SU-DHL-6 (cell line): ENCODE data around the gene RAET1G.
A peak's percentile ranks its signal among the peaks of the same experiment; 100 is the strongest.
"Not testable (repeated sequence)": the region's sequence is repeated elsewhere in the genome, so short reads cannot be mapped to it uniquely, and the experiment has no call there.

ENCODE experiments used
- H2AFZ ChIP-seq: fragments of 200-600 bp; sonication (generic); 2 replicates; pipeline ENCODE4 v1.6.1; 2014; ENCODE audit warnings: low read depth, mild to moderate bottlenecking, moderate library complexity, mixed read lengths, antibody characterized with exemption, low read length; ENCODE audit not compliant: severe bottlenecking
- H3F3A ChIP-seq: fragments of 200-600 bp; shearing (Covaris generic); 2 replicates; pipeline ENCODE4 v1.6.0; 2016; ENCODE audit warnings: antibody characterized with exemption, mild to moderate bottlenecking; ENCODE audit not compliant: insufficient read depth
- H3K27ac ChIP-seq: fragments of 200-600 bp; sonication (generic); 2 replicates; pipeline ENCODE4 v1.5.1; 2016; ENCODE audit warnings: low read depth, mild to moderate bottlenecking, low read length, moderate library complexity, mixed read lengths
- H3K27me3 ChIP-seq: fragments of 200-600 bp; sonication (generic), shearing (Covaris generic); 2 replicates; pipeline ENCODE4 v1.6.0; 2014; ENCODE audit warnings: mild to moderate bottlenecking, low read length
- H3K36me3 ChIP-seq: fragments of 200-600 bp; sonication (generic); 2 replicates; pipeline ENCODE4 v1.6.1; 2014; ENCODE audit warnings: mild to moderate bottlenecking, low read length, mixed read lengths
- H3K4me2 ChIP-seq: fragments of 300-600, 200-600 bp; shearing (Covaris generic), sonication (generic); 2 replicates; pipeline ENCODE4 v1.6.0; 2014; ENCODE audit warnings: low read length, low read depth, mild to moderate bottlenecking; ENCODE audit not compliant: poor library complexity, severe bottlenecking
- H3K4me3 ChIP-seq: fragments of 200-600 bp; sonication (generic); 2 replicates; pipeline ENCODE4 v1.5.1; 2014; ENCODE audit warnings: antibody characterized with exemption, low read length, mild to moderate bottlenecking, mixed read lengths; ENCODE audit not compliant: insufficient read depth, poor library complexity, severe bottlenecking
- H3K79me2 ChIP-seq: fragments of 200-600 bp; sonication (generic); 2 replicates; pipeline ENCODE4 v1.6.1; 2014; ENCODE audit warnings: mild to moderate bottlenecking, low read length, moderate library complexity; ENCODE audit not compliant: insufficient read depth
- H3K9ac ChIP-seq: fragments of 200-600 bp; sonication (generic); 2 replicates; pipeline ENCODE4 v1.7.0; 2014; ENCODE audit warnings: mild to moderate bottlenecking, low read length
- H3K9me2 ChIP-seq: fragments of 200-600 bp; sonication (generic); replicated peaks from 2 replicates; pipeline ENCODE4 v1.6.1; 2014; ENCODE audit warnings: low read length; ENCODE audit not compliant: insufficient read depth
- H3K9me3 ChIP-seq: fragments of 200-600 bp; sonication (generic); 2 replicates; pipeline ENCODE4 v1.6.1; 2014; ENCODE audit warnings: low read length, mixed read lengths; ENCODE audit not compliant: insufficient read depth
- H4K20me1 ChIP-seq: fragments of 200-600 bp; sonication (generic); 2 replicates; pipeline ENCODE4 v1.6.1; 2014; ENCODE audit warnings: low read depth, mild to moderate bottlenecking, antibody characterized with exemption, low read length, moderate library complexity, mixed read lengths
- EZH2phosphoT487 ChIP-seq: fragments of 200-600 bp; sonication (generic), shearing (Covaris generic); conservative IDR thresholded peaks from 2 replicates; pipeline ENCODE4 v1.6.1; 2018; ENCODE audit warnings: mild to moderate bottlenecking, antibody characterized with exemption, low read length, moderate library complexity, mixed read lengths
- TF ChIP-seq, protein P1 (sequence below): fragments of 200-600 bp; sonication (generic); IDR thresholded peaks from one replicate; pipeline ENCODE4 v1.5.1; 2017; ENCODE audit warnings: antibody characterized with exemption, mild to moderate bottlenecking, low read length, moderate library complexity; ENCODE audit not compliant: insufficient read depth, poor library complexity, severe bottlenecking

Gene RAET1G

DNA sequence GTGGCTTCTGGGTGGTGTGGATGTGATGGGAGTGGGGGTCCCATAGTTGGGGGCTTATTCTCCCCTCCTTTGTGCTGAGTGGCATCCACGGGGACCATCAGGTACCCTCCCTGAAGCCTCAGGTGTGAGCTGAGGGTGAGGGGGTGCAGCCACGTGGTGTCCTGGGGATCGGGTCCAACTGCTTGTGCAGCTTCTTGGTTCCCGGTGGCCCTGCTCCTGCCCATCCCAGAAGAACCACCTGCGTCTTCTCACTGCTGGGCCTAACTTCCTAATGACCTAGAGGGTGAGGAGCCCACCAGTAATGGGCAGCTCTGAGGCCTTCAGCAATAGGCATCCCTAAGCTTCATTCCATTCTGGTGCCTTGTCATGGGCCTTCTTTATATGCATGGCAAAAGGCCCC, 20.4 kb upstream of the RAET1G start:
- H3F3A ChIP-seq, H3K27me3 ChIP-seq, H4K20me1 ChIP-seq, H2AFZ ChIP-seq, H3K4me3 ChIP-seq, H3K27ac ChIP-seq, H3K79me2 ChIP-seq, H3K4me2 ChIP-seq, H3K9ac ChIP-seq, H3K9me2 ChIP-seq, H3K9me3 ChIP-seq, H3K36me3 ChIP-seq: not testable (repeated sequence)

GRCh38 chr6:149942461-149942829, 19.5 kb upstream of the RAET1G start:
- H3K9ac ChIP-seq, result peak overlapping the region; percentile 62
- peak overlapping the region; percentile 93 for H2AFZ ChIP-seq
- H3K79me2 ChIP-seq, result no peaks in the 10 kb centered on the region
- no peaks in the 10 kb centered on the region; the same call in 1 of the 2 replicates for H3F3A ChIP-seq
- H3K27me3 ChIP-seq, result no peaks in the 10 kb centered on the region
- H3K9me2 ChIP-seq, result no peaks in the 10 kb centered on the region
- TF ChIP-seq, protein P1, sequence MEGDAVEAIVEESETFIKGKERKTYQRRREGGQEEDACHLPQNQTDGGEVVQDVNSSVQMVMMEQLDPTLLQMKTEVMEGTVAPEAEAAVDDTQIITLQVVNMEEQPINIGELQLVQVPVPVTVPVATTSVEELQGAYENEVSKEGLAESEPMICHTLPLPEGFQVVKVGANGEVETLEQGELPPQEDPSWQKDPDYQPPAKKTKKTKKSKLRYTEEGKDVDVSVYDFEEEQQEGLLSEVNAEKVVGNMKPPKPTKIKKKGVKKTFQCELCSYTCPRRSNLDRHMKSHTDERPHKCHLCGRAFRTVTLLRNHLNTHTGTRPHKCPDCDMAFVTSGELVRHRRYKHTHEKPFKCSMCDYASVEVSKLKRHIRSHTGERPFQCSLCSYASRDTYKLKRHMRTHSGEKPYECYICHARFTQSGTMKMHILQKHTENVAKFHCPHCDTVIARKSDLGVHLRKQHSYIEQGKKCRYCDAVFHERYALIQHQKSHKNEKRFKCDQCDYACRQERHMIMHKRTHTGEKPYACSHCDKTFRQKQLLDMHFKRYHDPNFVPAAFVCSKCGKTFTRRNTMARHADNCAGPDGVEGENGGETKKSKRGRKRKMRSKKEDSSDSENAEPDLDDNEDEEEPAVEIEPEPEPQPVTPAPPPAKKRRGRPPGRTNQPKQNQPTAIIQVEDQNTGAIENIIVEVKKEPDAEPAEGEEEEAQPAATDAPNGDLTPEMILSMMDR, result no peak
- no peak for TF ChIP-seq EZH2phosphoT487
- H3K9me3 ChIP-seq, result no peaks in the 10 kb centered on the region
- H3K27ac ChIP-seq, result no peak overlapping the region
- no peaks in the 10 kb centered on the region for H3K36me3 ChIP-seq
- peak overlapping the region; percentile 81 for H3K4me2 ChIP-seq
- no peaks in the 10 kb centered on the region for H4K20me1 ChIP-seq
- peak overlapping the region; percentile 68 for H3K4me3 ChIP-seq

DNA sequence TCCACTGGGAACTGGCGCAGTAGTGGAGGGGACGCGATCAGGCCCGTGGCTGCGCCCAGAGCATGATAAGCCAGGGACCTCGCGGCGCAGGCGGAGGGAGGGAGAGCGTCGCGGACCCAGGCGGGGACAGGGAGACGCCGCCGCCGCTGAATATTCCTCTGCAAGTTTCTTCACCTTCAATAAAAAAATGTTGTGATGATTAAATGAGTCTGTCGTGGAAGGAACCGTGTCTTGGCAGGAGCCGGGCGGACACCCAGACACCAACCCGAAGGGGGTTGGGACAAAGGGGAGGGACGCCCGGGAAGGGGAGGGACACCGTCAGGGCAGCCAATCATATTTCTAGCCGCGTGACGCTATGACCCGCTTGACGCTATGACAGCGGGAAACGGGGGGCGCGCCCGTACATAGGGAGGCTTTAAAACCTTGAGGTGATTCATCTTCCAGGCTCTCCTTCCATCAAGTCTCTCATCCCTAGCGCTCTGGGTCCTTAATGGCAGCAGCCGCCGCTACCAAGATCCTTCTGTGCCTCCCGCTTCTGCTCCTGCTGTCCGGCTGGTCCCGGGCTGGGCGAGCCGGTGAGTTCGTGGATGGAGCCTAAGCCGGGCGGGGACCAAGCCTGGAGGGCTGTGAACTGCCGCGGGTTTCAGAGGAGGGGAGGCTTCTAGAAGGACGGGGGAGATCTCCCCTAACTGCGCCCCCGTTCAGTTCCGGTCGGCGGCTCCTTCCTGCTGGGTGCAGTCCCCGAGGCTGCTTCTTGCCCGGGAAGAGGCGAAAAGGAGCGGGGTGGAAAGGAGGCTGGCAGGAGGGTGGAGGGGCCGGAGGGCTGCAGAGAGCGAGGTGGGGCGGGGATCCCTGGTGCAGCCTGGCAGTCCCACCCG, 18.9 kb upstream of the RAET1G start, which contains the start of gene ULBP2:
Gene ULBP2, plus strand, starts transcription at position 432 of the 878 bp plus-strand sequence. Its CDS starts 59 bp downstream, at position 491.
- Histone ChIP-seq H3K9me2 (no peaks in the 10 kb centered on the region), H3K36me3 (no peaks in the 10 kb centered on the region), H3F3A (no peaks in the 10 kb centered on the region; the same call in 1 of the 2 replicates), H3K9me3 (no peaks in the 10 kb centered on the region), H3K27me3 (no peaks in the 10 kb centered on the region), H3K9ac (peak within 1 kb of the TSS; percentile 62), H3K4me3 (peak within 1 kb of the TSS; percentile 68), H3K4me2 (peak within 1 kb of the TSS; percentile 81), H3K79me2 (no peaks in the 10 kb centered on the region), H2AFZ (peak within 1 kb of the TSS; percentile 93), H3K27ac (no peak within 1 kb of the TSS), H4K20me1 (no peaks in the 10 kb centered on the region)
- TF ChIP-seq, protein P1, result no peak
- TF ChIP-seq EZH2phosphoT487, result no peak

DNA sequence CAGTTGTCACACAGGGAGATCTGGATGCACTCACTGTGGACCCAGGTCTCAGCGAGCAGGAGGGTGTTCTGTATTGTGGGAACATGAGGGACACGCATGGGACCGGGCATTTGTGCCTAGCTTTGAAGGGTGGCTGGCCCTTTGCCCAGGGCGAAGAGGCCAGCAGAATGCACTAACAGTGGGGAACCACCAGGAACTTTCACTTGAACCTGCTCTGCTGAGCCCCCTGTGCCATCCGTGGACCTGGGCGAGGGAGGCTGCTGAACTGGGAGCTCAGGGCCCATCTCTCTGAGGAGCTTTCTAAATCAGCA, 17.7 kb upstream of the RAET1G start:
- no peaks in the 10 kb centered on the region for H3K27me3 ChIP-seq
- TF ChIP-seq EZH2phosphoT487, result no peak
- TF ChIP-seq, protein P1, result no peak
- no peaks in the 10 kb centered on the region for H3K79me2 ChIP-seq
- H3K4me3 ChIP-seq, result no peak overlapping the region
- no peak overlapping the region for H2AFZ ChIP-seq
- no peak overlapping the region for H3K4me2 ChIP-seq
- no peaks in the 10 kb centered on the region; the same call in 1 of the 2 replicates for H3F3A ChIP-seq
- no peaks in the 10 kb centered on the region for H4K20me1 ChIP-seq
- H3K9me2 ChIP-seq, result no peaks in the 10 kb centered on the region
- no peaks in the 10 kb centered on the region for H3K9me3 ChIP-seq
- H3K36me3 ChIP-seq, result no peaks in the 10 kb centered on the region
- H3K9ac ChIP-seq, result no peak overlapping the region
- H3K27ac ChIP-seq, result no peak overlapping the region
